Measurements from ENCODE around the gene ZNF746.
A peak's percentile ranks its signal among the peaks of the same experiment; 100 is the strongest.
"Not testable (repeated sequence)": the region's sequence is repeated elsewhere in the genome, so short reads cannot be mapped to it uniquely, and the experiment has no call there.

Gene ZNF746

DNA sequence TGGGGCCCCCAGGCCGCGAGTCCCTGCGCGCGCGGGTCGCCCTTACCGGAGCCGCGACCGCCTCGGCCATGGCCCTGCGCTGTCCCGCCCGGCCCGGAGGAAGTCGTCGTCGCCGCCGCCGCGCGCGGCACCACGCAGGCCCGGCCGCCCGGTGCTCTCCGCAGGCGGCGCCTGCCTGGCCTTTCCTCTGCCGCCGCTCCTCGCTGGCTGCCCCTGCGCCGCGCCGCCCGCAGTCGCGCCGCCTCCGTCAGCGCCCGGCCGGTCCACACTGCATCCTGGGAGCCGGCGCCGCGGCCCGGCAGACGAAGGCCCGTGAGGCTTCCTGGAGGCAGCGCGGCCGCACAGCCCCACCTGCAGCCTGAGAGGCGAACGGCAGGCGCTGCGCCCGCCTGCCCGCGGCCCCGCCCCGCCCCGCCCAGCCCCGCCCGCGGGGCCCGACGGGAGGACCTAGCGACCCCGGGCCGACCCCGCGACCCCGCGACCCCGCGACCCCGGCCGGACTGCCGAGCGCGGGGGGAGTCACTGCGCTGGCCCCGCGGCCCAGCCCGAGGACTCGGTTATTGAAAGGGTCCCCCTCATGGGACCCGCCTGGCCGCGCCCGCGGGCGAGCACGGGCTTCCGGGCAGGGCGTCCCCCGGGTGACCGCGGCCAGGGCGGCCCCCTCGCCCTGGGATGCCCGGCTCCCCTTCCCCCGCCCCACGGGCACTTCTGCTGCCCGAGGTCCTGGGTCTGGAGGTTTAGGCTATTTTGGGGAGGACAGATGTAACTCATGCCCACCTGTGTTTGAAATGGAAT lies at the start of gene ZNF746:
ZNF746 (minus strand) TSS at position 343 of the 795 bp plus-strand sequence; CDS start at position 70, 273 bp downstream.
- peak; percentile 72 to 81 for DNase-seq (ENCODE audit: low read depth in 2 of 2)

DNA sequence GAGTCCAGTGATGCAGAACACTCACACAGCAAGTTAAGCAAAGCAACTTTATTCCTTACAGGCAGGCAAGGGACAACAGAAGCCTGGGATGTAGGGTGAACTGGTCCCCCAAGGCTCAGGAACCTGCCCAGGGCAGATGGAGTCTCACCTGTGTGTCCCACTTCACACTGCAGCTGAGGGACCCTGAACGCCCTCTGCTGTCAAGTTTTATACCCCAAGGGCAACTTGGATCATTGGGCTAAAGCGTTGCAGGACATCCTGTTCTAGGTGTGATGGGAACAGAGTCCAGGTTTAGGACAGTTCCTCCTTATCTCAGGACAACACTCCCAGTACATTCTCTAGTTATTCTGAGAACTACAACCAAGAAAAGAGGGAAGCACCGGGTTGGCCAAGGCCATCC lies 49.5 kb upstream of the ZNF746 start:
- no peak for DNase-seq (ENCODE audit: low read depth in 2 of 2)

DNA sequence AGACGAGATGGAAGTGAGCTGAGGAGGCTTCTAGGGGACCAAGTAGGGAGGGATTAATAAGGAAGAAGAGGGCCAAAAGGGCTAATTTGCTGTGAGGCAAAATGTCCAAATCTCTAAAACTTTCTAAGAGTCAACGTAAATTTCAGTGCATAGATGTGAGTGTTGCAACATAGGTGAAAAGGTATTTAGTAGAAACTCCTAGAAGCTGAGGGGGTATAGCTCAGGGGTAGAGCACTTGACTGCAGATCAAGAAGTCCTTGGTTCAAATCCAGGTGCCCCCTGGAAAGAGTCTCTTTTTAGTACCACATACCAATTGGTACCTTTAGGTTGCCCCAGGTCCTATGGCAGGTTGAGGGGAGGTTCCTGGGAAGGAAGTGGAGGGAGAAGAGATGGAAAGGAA lies 48.7 kb upstream of the ZNF746 start:
- no peak for DNase-seq (ENCODE audit: low read depth in 2 of 2)

DNA sequence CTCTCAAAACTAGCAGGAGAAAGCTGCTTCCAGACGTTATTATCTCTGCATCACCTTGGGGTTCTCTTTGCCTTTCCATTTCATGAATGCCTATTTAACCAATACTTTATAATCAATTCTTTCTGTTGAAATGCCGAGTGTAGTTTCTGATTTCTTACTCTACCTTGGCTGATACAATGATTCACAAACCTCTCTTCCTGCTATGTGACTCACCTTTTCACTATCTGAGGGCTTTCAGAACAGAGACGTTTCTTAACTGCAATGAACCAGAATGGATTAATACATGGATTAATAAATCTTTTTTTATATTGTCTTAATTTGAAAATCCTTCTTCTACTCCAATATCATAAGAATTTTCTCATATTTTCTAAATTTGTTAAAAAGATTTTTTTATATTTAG lies 46.4 kb upstream of the ZNF746 start:
- no peak for DNase-seq (ENCODE audit: low read depth in 2 of 2)

DNA sequence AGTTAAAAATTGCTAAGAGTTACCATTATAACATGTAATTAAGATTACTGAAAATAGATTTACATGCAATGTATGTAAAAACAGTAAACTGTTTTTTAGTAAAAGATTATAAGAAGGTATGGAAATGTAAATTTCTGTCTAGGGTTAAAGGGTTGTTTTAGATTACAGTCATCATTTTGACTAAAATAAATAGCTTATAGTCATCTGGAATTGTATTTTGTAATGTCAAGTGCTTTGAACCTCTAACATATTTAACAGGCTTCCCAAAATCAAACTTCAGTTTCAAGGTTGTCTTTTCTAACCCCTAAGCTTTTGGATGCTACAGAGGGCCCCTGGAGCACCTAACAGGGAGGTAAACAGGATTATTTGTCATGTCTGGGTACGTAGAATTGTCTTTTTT lies 35.0 kb upstream of the ZNF746 start:
- no peak for DNase-seq (ENCODE audit: low read depth in 2 of 2)

DNA sequence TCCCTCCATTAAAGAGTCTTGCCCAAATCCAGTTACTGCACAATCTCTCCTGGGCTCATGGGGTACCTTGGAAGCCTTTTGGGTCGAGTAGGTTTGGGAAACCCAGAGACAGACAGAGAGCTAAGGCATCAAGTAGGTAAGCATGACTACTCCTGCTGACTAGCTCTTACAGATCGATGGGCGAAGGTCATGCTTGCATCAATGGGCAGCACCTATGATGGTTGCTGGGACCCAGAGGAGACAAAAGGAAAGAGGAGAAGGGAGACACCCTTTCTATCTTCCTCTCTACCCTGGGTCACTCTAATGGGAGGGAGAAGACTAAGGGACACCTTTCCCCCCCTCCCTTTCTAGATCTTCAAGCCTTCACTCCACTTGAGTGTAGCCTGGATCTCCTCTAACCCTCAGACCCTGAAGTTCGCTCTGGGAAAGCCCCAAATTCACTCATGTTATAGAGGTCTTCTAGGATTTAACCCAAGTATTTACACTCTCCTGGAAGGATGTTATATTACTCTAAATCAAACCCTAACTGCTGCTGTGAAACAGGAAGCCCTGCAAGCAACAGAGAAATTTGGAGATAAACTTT lies 31.6 kb upstream of the ZNF746 start:
- no peak for DNase-seq (ENCODE audit: low read depth in 2 of 2)

DNA sequence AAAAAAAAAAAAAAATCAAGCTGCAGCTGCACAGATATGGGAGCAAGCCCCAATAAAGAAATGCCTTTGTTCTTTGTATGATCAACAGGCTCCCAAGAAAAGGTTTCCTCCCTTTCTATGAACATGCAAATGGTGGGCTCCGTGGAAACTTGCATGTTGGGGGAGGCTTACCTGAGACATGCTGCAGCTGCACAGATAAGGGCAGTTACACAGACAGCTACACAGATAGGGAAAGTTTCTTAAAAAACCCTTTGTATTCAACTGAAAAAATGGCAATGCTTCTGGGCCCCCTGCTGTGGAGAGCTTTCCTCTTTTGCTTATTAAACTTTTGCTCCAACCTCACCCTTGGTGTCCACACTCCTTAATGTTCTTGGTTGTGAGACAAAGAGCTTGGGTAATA lies 29.8 kb upstream of the ZNF746 start:
- DNase-seq (ENCODE audit: low read depth in 2 of 2): no peak

DNA sequence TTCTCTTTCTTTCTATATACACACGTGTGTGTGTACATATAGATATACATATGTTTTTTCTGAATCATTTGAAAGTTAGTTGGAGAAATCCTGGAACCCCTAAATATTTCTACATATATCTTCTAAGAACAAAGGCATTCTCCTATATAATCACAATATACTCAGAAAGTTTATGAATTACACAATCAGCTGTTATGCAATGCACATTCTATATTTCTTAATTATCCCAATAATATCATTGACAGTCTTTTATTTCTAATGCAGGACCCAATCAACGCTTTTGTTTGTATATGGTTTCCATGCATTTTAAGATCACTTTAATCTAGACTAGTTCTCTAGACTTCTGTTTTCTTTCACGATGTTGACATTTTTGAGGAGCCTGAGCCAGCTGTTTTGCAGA lies 27.7 kb upstream of the ZNF746 start:
- no peak for DNase-seq (ENCODE audit: low read depth in 2 of 2)

DNA sequence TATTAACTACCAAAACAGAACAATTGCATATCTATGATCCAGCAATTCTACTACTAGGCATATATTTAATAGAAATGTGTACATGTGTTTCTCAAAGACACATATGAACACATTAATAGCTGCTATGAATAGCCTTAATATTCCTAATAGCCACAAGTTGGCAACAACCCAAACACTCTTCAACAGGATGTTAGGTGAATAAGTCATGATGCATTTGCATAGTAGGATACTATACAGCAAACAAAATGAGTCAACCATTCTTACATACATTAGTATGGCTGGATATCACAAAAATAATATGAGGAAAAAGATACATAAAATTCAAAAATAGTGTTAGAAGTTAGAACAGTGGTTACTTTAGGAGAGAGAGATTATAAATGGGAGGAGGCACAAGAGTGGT lies 26.8 kb upstream of the ZNF746 start:
- DNase-seq (ENCODE audit: low read depth in 2 of 2): no peak

DNA sequence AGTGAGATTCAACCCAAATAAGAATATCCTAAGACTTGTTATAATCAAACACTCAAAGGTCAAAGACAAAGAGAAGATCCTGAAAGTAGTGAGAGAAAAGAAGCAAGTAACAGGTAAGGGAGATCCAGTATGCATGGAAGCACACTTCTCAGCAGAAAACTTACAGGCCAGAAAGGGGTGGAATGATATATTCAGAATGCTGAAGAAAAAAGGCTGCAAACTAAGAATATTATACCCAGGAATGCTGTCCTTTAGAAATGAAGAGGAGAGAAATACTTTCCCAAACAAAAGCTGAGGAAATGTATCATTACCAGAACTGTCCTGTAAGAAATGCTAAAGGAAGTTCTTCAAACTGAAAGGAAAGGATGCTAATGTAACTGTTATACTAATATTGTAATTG lies 12.6 kb upstream of the ZNF746 start:
- no peak for DNase-seq (ENCODE audit: low read depth in 2 of 2)

DNA sequence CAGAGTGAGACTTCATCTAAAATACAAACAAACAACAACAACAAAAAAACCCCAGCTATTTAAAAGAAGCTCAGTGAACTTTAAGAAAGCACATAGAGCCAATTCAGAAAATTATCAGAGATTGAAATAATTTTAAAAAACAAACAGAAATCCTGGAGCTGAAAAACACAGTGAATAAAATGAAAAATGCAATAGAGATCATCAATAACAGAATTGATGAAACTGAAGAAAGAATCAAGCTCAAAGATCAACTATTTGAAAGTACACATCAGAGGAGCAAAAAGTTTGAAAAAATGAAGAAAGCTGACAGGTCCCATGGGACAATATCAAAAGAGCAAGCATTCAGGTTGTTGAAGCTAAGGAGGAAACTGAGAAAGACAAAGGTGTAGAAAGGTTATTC lies 12.2 kb upstream of the ZNF746 start:
- DNase-seq (ENCODE audit: low read depth in 2 of 2): no peak

DNA sequence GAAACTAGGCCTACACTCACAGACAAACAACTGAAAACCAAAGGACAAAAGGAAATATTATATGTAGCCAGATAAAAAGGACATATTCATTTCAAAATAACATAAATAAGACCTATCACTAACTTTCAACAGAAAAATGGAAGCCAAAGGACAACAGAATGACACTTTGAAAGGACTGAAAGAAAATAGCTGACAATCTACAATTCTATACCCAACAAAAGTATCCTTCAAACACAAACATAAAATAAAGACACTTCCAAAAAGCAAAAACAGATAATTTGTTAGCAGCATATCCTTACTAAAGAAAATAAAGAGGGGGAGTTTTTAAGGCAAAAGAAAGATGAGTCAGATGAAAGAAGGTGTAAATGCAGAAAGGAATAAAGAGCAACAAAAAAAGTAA lies 7.9 kb upstream of the ZNF746 start:
- DNase-seq (ENCODE audit: low read depth in 2 of 2): no peak

DNA sequence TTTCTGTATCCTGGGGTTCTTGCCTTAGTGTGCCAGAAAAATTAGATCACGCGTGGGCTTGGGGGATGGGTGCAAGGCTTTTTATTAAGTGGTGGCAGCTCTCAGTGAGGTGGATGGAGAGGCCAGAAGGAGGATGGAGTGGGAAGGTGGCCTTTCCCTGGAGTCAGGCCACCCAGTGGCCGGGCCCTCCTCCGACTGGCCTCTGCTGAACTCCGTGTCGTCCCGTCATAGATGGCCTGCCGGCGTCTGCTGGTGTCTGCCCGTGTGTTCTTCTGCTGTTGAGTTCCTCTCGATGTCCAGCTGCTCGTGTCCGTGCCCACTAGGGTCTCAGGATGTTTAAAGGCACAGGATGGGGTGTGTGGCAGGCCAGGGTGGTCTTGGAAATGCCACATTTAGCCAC lies 4.0 kb upstream of the ZNF746 start:
- DNase-seq (ENCODE audit: low read depth in 2 of 2): no peak

DNA sequence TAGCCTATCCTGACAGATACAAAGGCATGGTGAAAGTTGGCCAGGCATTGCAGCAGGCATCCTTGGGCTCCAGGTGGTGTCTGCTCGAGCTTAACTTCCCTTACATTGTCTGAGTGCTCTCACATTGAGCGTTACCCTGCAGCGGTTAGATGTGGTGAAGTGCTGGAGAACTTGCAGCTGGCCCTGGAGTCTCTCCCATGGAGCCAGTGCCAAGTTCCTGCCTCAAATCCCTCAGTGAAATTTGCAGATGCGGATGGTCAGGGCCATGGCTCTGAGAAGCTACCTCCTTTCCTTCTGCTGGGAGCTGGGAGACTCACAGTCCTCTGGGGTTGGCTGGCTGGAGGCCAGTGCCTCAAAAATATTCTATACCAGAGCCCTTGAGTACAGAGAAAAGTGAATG lies 3.3 kb upstream of the ZNF746 start:
- DNase-seq (ENCODE audit: low read depth in 2 of 2): no peak

DNA sequence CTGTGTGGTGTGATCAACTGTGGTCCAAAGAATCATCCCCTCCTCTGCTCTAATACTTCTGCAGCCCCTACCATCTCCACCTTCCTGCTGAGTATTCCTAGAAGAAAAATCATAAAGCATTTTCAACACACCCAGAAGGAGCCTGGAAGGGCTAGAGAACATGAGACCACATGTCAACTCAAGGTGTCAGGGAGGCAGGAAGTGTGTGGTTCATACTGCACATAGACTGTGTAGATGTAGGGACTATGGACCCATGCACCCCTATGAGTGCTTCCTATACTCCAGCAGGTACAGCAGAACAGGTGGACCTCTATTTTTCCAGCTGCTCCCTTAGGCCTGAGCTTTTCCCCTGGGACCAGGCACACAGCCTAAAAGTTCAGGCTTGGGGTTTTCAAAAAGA lies 2.6 kb upstream of the ZNF746 start:
- DNase-seq (ENCODE audit: low read depth in 2 of 2): no peak

DNA sequence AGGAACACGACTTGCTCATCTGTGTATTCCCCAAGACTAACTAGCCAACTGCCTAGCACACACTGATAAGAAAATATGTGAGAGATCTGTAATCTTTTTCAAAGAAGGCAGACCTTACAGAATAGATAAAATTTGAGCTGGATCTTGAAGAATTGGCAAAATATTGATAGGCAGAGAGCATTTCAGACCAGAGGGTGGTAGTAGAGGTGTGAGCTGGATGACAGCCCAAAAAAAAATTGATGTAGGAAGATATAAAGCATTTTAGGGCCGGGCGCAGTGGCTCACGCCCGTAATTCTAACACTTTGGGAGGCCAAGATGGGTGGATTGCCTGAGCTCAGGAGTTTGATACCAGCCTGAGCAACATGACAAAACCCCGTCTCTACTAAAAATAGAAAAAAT lies 1.2 kb upstream of the ZNF746 start:
- DNase-seq (ENCODE audit: low read depth in 2 of 2): no peak

DNA sequence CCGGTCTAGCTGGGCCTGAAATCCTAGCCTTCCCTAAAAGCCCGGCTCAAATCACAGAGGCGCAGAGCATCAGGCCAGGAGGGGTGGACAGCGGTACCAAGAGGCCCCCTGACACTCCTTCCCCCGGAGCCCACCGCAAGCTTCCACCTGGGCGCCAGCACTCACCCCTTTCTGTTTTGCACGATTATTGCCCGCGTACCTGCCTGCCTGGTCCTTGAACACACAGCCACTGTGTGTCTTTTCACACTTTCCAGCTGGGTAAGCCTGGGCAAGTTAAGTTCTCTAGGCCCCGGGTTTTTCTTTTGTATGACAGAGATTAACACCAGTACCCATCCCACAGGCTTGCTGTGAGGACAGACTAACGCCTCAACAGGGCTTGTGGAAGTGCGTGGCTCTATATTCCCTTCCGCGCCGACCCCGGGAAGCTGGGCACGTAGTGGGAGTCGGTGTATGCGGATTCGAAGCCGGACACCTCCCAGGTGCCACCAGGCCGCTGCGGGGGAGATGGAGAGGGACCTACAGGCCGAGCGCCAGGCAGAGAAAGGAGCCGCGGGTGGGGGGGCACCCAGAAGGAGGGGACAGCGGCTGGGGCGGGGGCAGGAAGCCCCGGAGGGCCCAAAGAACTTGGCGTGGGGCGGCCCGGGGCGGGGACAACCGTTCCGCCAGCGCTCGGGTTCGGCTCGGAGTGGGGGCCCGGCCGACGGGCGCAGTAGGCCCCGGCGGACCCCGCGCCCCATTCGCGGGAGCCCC lies 792 bp downstream of the ZNF746 start:
- DNase-seq (ENCODE audit: low read depth in 2 of 2): peak; percentile 32 to 33

DNA sequence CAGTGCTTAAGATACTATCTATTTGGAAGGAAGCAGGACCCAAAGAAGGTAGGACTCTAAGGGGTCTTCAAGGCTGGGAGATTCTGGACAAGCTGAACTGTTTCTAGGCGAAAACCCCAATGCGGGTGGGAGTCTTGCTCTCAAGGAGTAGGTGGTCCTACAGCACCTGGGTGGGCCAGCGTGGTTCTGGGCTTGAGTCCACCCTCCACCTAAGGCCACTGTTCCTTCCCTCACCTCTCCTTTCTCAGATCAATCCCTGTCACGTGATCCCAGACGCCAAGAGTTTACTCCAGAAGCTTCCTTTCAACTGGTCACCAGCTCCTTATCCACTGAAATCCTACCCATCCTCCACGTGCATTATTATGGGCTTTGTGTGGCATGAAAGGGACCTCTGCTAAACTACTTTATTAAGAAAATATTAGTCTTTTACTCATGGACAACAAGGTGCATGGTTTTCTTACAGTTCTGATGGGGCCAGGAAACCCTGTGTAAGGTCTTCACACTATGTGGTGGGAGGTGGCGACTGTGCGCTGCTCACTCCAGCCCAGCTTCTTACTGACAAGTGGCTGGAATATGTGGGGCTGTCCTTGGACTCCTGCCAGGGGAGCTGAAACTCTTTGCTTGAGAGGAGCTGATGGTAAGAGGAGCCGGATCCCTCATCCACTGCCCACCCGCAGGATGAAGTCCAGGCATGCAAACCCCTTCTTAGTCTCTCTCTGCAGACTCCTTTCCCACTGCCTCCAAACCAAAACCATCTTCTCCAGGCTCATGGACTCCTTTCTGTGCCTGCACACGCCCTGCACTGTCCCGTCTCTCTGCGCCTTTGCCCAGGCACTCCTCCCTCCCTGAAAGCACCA lies 1.6 kb downstream of the ZNF746 start:
- DNase-seq (ENCODE audit: low read depth in 2 of 2): no peak

DNA sequence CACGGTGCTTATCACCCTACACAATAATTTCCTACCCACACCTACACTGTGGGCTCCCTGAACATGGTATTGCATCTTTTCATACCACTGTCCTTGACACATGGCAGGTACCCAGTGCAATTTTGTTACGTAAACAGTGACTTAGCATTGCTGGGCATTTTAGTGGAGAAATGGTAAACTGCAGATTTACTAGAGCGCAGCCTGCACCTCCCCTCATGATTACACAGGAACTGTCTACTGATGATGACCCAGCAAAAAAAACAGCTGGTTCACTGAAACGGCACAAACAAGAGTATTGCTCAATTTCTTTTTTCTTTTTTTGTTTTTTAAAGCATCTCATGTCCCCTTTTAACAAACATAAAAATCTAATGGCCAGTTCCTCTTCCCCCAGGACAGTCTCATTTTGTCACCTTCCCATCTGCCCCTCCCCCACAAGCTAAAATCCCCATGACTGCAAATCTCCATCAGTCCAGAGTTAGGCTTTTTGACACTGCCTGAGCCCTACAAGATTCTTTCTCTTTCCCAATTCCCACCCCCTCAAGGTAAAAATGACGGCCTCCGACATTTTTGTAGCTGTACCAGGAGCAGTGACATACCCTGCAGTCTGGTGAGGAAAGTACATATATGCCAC lies 2.8 kb downstream of the ZNF746 start:
- no peak for DNase-seq (ENCODE audit: low read depth in 2 of 2)

DNA sequence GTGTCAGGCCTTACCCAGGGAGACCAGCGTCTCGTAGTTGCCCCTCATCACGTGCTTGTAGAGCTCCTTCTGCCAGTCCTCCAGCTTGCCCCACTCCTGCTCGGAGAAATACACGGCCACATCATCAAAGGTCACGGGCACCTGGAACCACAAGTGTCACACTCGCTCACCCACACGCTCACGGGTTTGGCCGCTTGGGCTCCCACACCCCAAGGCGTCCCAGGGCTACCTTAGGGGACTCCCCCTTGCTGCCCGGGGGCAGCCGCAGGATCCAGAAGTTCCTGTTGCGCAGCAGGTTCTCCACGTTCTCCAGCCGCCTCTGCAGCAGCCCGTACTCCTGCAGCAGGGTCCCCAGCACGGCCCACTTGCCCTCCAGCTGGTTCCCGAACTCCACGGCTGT lies 3.6 kb downstream of the ZNF746 start:
- DNase-seq (ENCODE audit: low read depth in 2 of 2): not testable (repeated sequence)

DNA sequence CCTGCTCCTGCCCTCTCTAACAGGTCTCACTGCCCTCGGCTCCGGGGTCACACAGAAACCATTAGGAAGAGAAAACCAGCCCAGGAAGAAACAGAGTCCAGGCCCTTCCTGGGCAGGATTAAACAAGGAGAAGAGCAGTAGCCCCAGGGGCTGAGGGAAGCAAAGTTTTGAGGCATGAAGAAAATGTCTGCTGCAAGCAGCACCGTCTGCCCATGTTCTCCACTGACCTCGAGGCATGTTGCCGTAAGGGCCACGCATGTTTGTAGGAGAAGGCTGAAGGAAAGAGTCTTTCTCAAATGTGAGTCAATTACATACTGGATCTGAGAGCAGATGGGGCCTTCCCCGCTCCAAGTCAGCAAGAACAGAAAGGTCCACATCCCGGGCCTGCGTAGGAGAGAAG lies 4.2 kb downstream of the ZNF746 start:
- no peak for DNase-seq (ENCODE audit: low read depth in 2 of 2)
